Neuron (in vitro differentiated cells): Measurements from ENCODE around the gene ACTN4.

Source experiments
- H2AFZ ChIP-seq: one replicate; pipeline ENCODE4 v1.6.1; 2013; ENCODE audit warnings: low read depth, mild to moderate bottlenecking, inconsistent platforms, low read length, moderate library complexity
- H3K27me3 ChIP-seq: one replicate; pipeline ENCODE4 v1.6.1; 2013; ENCODE audit warnings: low read length; ENCODE audit not compliant: insufficient read depth
- H3K36me3 ChIP-seq: one replicate; pipeline ENCODE4 v1.6.1; 2013; ENCODE audit warnings: low read length; ENCODE audit not compliant: insufficient read depth
- H3K4me1 ChIP-seq: one replicate; pipeline ENCODE4 v1.6.1; 2013; ENCODE audit warnings: low read length; ENCODE audit not compliant: insufficient read depth
- H3K4me3 ChIP-seq: 2 replicates; pipeline ENCODE4 v1.5.1; 2013; ENCODE audit warnings: mild to moderate bottlenecking, low read length, moderate library complexity
- H3K9me3 ChIP-seq: one replicate; pipeline ENCODE4 v1.6.1; 2013; ENCODE audit warnings: low read length

The ACTN4 gene

GRCh38 chr19:38710928-38711725, 63.7 kb downstream of the ACTN4 start:
- no peaks in the 10 kb centered on the region for H3K27me3 ChIP-seq
- H3K9me3 ChIP-seq = no peaks in the 10 kb centered on the region
- H3K4me1 ChIP-seq = no peaks in the 10 kb centered on the region
- peaks cover 84% of the 10 kb centered on the region for H3K36me3 ChIP-seq
- H2AFZ ChIP-seq = no peak overlapping the region
- H3K4me3 ChIP-seq = no peak overlapping the region

GRCh38 chr19:38711726-38712153, 64.3 kb downstream of the ACTN4 start:
- no peaks in the 10 kb centered on the region for H3K9me3 ChIP-seq
- no peaks in the 10 kb centered on the region for H3K4me1 ChIP-seq
- H2AFZ ChIP-seq = no peak overlapping the region
- no peak overlapping the region for H3K4me3 ChIP-seq
- H3K27me3 ChIP-seq = no peaks in the 10 kb centered on the region
- peaks cover 84% of the 10 kb centered on the region for H3K36me3 ChIP-seq

GRCh38 chr19:38712161-38712748, 64.8 kb downstream of the ACTN4 start:
- no peaks in the 10 kb centered on the region for H3K27me3 ChIP-seq
- no peak overlapping the region for H2AFZ ChIP-seq
- H3K36me3 ChIP-seq = peaks cover 85% of the 10 kb centered on the region
- no peak overlapping the region for H3K4me3 ChIP-seq
- H3K9me3 ChIP-seq = no peaks in the 10 kb centered on the region
- H3K4me1 ChIP-seq = no peaks in the 10 kb centered on the region

- no peak overlapping the region for H3K4me3 ChIP-seq
- H2AFZ ChIP-seq = no peak overlapping the region
- peaks cover 83% of the 10 kb centered on the region for H3K36me3 ChIP-seq
- no peaks in the 10 kb centered on the region for H3K4me1 ChIP-seq
- H3K27me3 ChIP-seq = no peaks in the 10 kb centered on the region
- H3K9me3 ChIP-seq = no peaks in the 10 kb centered on the region
Observed at GRCh38 chr19:38713227-38713649, 65.8 kb downstream of the ACTN4 start.

- H3K4me1 ChIP-seq = peaks cover 4% of the 10 kb centered on the region
- H2AFZ ChIP-seq = no peak overlapping the region
- no peak overlapping the region for H3K4me3 ChIP-seq
- no peaks in the 10 kb centered on the region for H3K9me3 ChIP-seq
- no peaks in the 10 kb centered on the region for H3K27me3 ChIP-seq
- H3K36me3 ChIP-seq = peaks cover 77% of the 10 kb centered on the region
Observed at GRCh38 chr19:38713865-38714264, 66.4 kb downstream of the ACTN4 start.

GRCh38 chr19:38714354-38714778, 66.9 kb downstream of the ACTN4 start:
- H3K4me3 ChIP-seq = no peak overlapping the region
- H3K4me1 ChIP-seq = peaks cover 4% of the 10 kb centered on the region
- no peaks in the 10 kb centered on the region for H3K27me3 ChIP-seq
- no peaks in the 10 kb centered on the region for H3K9me3 ChIP-seq
- H3K36me3 ChIP-seq = peaks cover 75% of the 10 kb centered on the region
- H2AFZ ChIP-seq = no peak overlapping the region

GRCh38 chr19:38715555-38715954, 68.1 kb downstream of the ACTN4 start:
- Histone ChIP-seq H3K4me3 (no peak overlapping the region), H3K4me1 (peaks cover 4% of the 10 kb centered on the region), H3K27me3 (no peaks in the 10 kb centered on the region), H3K9me3 (no peaks in the 10 kb centered on the region), H3K36me3 (peaks cover 71% of the 10 kb centered on the region), H2AFZ (no peak overlapping the region)

GRCh38 chr19:38717051-38717450, 69.6 kb downstream of the ACTN4 start:
- peaks cover 68% of the 10 kb centered on the region for H3K36me3 ChIP-seq
- no peaks in the 10 kb centered on the region for H3K27me3 ChIP-seq
- no peak overlapping the region for H3K4me3 ChIP-seq
- peaks cover 12% of the 10 kb centered on the region for H3K4me1 ChIP-seq
- H2AFZ ChIP-seq = no peak overlapping the region
- no peaks in the 10 kb centered on the region for H3K9me3 ChIP-seq

- H3K4me1 ChIP-seq = peaks cover 19% of the 10 kb centered on the region
- no peak overlapping the region for H2AFZ ChIP-seq
- peaks cover 68% of the 10 kb centered on the region for H3K36me3 ChIP-seq
- H3K4me3 ChIP-seq = no peak overlapping the region
- no peaks in the 10 kb centered on the region for H3K27me3 ChIP-seq
- H3K9me3 ChIP-seq = no peaks in the 10 kb centered on the region
Observed at GRCh38 chr19:38717855-38718254, 70.4 kb downstream of the ACTN4 start.

- Histone ChIP-seq H3K4me1 (peaks cover 19% of the 10 kb centered on the region), H2AFZ (no peak overlapping the region), H3K4me3 (no peak overlapping the region), H3K9me3 (no peaks in the 10 kb centered on the region), H3K36me3 (peaks cover 70% of the 10 kb centered on the region), H3K27me3 (no peaks in the 10 kb centered on the region)
Observed at GRCh38 chr19:38718747-38719543, 71.5 kb downstream of the ACTN4 start.

GRCh38 chr19:38719761-38720558, 72.5 kb downstream of the ACTN4 start:
- Histone ChIP-seq H3K4me1 (peaks cover 19% of the 10 kb centered on the region), H3K36me3 (peaks cover 70% of the 10 kb centered on the region), H3K9me3 (no peaks in the 10 kb centered on the region), H3K27me3 (no peaks in the 10 kb centered on the region), H3K4me3 (no peak overlapping the region), H2AFZ (no peak overlapping the region)

GRCh38 chr19:38720559-38721236, 73.2 kb downstream of the ACTN4 start:
- H3K4me1 ChIP-seq = peaks cover 19% of the 10 kb centered on the region
- H3K27me3 ChIP-seq = no peaks in the 10 kb centered on the region
- H3K4me3 ChIP-seq = no peak overlapping the region
- H2AFZ ChIP-seq = no peak overlapping the region
- peaks cover 74% of the 10 kb centered on the region for H3K36me3 ChIP-seq
- H3K9me3 ChIP-seq = no peaks in the 10 kb centered on the region
